HG03139 (cell line): ENCODE results near the gene LRRC14B.
"Not testable (repeated sequence)": the region's sequence is repeated elsewhere in the genome, so short reads cannot be mapped to it uniquely, and the experiment has no call there.

Experiments used
- ATAC-seq: cut with Tn5 transposase; IDR thresholded peaks from one replicate; pipeline ENCODE4 v1.9.1; 2021; ENCODE audit not compliant: unreplicated experiment

LRRC14B gene

GRCh38 chr5:204966-205670, 13.8 kb downstream of the LRRC14B start:
- no peak for ATAC-seq

GRCh38 chr5:206406-206805, 15.1 kb downstream of the LRRC14B start:
- ATAC-seq = no peak

- no peak for ATAC-seq
These were observed 15.7 kb downstream of the LRRC14B start for GRCh38 chr5:206927-207536.

- no peak for ATAC-seq
These were observed 16.3 kb downstream of the LRRC14B start for GRCh38 chr5:207599-207998.

GRCh38 chr5:208449-209114, 17.3 kb downstream of the LRRC14B start:
- ATAC-seq = no peak

- ATAC-seq = no peak
These were observed 22.6 kb downstream of the LRRC14B start for GRCh38 chr5:213803-214395.

- ATAC-seq = not testable (repeated sequence)
These were observed 24.0 kb downstream of the LRRC14B start for GRCh38 chr5:215256-215655.

GRCh38 chr5:216076-216475, 24.8 kb downstream of the LRRC14B start:
- ATAC-seq = not testable (repeated sequence)

GRCh38 chr5:217494-218456, 26.5 kb downstream of the LRRC14B start, which contains the start of the genes CCDC127 and SDHA:
CCDC127 (minus strand) TSS chr5:218153; CDS start chr5:216849, 1,304 bp downstream.
SDHA (plus strand) TSS chr5:218320; CDS start chr5:218356, 36 bp downstream.
- ATAC-seq = peak; percentile 72

- ATAC-seq = peak; percentile 14
These were observed 27.4 kb downstream of the LRRC14B start for GRCh38 chr5:218457-219291.

GRCh38 chr5:219460-219863, 28.2 kb downstream of the LRRC14B start:
- ATAC-seq = no peak

GRCh38 chr5:219991-220390, 28.7 kb downstream of the LRRC14B start:
- peak; percentile 28 for ATAC-seq

GRCh38 chr5:222951-223715, 31.8 kb downstream of the LRRC14B start:
- not testable (repeated sequence) for ATAC-seq

- ATAC-seq = no peak
These were observed 32.5 kb downstream of the LRRC14B start for GRCh38 chr5:223791-224190.

GRCh38 chr5:225334-225733, 34.0 kb downstream of the LRRC14B start:
- ATAC-seq = no peak

- ATAC-seq = not testable (repeated sequence)
These were observed 36.1 kb downstream of the LRRC14B start for GRCh38 chr5:227375-227774.

- ATAC-seq = no peak
These were observed 37.6 kb downstream of the LRRC14B start for GRCh38 chr5:228886-229285.

GRCh38 chr5:230711-231110, 39.4 kb downstream of the LRRC14B start:
- no peak for ATAC-seq

GRCh38 chr5:231661-232060, 40.4 kb downstream of the LRRC14B start:
- no peak for ATAC-seq
